GM12874 (cell line): ENCODE results near the gene FOXP1.

Experiments used
- CTCF ChIP-seq: IDR thresholded peaks from 2 replicates; pipeline ENCODE4 v1.5.1; 2011; ENCODE audit warnings: low read depth, mild to moderate bottlenecking, control low read depth, low read length, moderate library complexity; ENCODE audit not compliant: insufficient read depth

Gene FOXP1

GRCh38 chr3:71254281-71255057, 329.1 kb downstream of the FOXP1 start:
- no peak for TF ChIP-seq CTCF

GRCh38 chr3:71253169-71253568, 330.4 kb downstream of the FOXP1 start:
- no peak for TF ChIP-seq CTCF

- TF ChIP-seq CTCF, result no peak
These were observed 331.1 kb downstream of the FOXP1 start for GRCh38 chr3:71252466-71252865.

GRCh38 chr3:71251156-71251775, 332.3 kb downstream of the FOXP1 start:
- TF ChIP-seq CTCF, result no peak

GRCh38 chr3:71250026-71250425, 333.5 kb downstream of the FOXP1 start:
- TF ChIP-seq CTCF, result no peak

GRCh38 chr3:71247958-71248335, 335.6 kb downstream of the FOXP1 start:
- no peak for TF ChIP-seq CTCF

GRCh38 chr3:71247221-71247957, 336.1 kb downstream of the FOXP1 start:
- TF ChIP-seq CTCF, result no peak
